Nephron progenitor cell (in vitro differentiated cells): ENCODE results near the gene MEIKIN.

ENCODE experiments used
- DNase-seq: peaks from one replicate; pipeline ENCODE4 v3.0.0; 2021
- H3K27ac Mint-ChIP-seq: 2 replicates; pipeline ENCODE4 v1.8.0; 2021; ENCODE audit warnings: mild to moderate bottlenecking, moderate library complexity, mixed read lengths
- H3K27me3 Mint-ChIP-seq: 2 replicates; pipeline ENCODE4 v1.8.0; 2021; ENCODE audit warnings: mild to moderate bottlenecking, low read depth, mixed read lengths; ENCODE audit not compliant: poor library complexity
- H3K36me3 Mint-ChIP-seq: 2 replicates; pipeline ENCODE4 v1.8.0; 2021; ENCODE audit warnings: low read depth, mixed read lengths
- H3K4me1 Mint-ChIP-seq: 2 replicates; pipeline ENCODE4 v1.8.0; 2021; ENCODE audit warnings: mixed read lengths
- H3K4me3 Mint-ChIP-seq: 2 replicates; pipeline ENCODE4 v1.8.0; 2021; ENCODE audit warnings: mild to moderate bottlenecking, moderate library complexity, mixed read lengths
- H3K9me3 Mint-ChIP-seq: 2 replicates; pipeline ENCODE4 v1.8.0; 2021; ENCODE audit warnings: mild to moderate bottlenecking, moderate library complexity, mixed read lengths
- TF ChIP-seq, protein P1 (sequence below): fragments of 200-600 bp; sonication (generic); IDR thresholded peaks from 2 replicates; pipeline ENCODE4 v1.5.0; 2021; ENCODE audit warnings: antibody characterized with exemption

MEIKIN gene

DNA sequence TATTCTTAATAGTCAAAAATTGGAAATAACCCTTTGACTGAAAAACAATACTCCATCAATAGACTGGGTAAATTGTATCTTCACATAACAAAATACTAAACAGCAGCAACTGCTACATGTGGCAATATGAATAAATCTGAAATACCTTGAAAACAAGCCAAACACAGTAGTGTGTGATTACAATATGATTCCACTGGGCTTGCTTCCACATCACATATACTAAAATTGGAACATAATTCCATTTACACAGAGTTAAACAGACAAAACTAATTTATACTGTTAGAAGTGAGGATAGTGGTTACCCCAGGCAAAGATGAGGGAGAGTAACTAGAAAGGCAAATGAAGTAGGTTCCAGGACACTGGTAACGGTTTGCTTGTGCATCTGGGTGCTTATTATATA, 169.0 kb downstream of the MEIKIN start:
- peaks cover 18% of the 10 kb centered on the region for H3K9me3 Mint-ChIP-seq
- peaks cover 21% of the 10 kb centered on the region for H3K36me3 Mint-ChIP-seq
- H3K4me1 Mint-ChIP-seq, result no peaks in the 10 kb centered on the region
- TF ChIP-seq, protein P1, sequence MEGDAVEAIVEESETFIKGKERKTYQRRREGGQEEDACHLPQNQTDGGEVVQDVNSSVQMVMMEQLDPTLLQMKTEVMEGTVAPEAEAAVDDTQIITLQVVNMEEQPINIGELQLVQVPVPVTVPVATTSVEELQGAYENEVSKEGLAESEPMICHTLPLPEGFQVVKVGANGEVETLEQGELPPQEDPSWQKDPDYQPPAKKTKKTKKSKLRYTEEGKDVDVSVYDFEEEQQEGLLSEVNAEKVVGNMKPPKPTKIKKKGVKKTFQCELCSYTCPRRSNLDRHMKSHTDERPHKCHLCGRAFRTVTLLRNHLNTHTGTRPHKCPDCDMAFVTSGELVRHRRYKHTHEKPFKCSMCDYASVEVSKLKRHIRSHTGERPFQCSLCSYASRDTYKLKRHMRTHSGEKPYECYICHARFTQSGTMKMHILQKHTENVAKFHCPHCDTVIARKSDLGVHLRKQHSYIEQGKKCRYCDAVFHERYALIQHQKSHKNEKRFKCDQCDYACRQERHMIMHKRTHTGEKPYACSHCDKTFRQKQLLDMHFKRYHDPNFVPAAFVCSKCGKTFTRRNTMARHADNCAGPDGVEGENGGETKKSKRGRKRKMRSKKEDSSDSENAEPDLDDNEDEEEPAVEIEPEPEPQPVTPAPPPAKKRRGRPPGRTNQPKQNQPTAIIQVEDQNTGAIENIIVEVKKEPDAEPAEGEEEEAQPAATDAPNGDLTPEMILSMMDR, result no peak
- no peak for DNase-seq
- H3K27ac Mint-ChIP-seq, result no peak overlapping the region
- no peak overlapping the region for H3K4me3 Mint-ChIP-seq
- H3K27me3 Mint-ChIP-seq, result no peaks in the 10 kb centered on the region

DNA sequence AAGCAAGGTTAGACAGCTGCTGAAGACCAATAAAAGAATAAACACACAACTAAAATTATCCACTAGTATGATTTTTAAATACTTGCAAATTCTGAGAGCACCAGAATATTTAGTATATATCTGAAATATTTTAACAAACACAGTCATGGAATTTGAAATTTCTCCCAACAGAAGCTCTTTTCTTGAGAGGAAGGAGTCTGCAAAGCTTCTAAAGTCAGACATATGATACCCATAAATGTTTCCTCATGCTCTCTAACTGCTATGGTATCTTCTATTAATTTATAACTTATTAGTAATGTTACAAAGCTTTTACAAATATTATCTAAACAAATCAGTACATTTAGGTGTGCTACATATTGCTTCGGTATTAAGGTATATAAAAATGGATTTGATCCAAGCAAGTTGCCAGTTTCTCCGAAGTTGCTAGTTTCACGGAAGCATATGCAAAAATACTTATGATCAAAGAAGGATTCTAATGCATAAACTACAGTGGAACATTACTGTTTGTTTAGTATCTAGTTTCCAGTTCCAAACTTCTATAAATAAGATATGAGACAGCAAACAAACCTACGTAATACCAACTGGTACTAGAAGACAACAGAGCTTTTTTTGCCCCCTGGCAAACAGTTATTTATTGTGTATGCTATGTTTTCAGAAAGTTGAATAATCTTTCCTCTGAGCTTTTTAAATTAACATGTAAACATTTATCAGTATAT, 170.7 kb downstream of the MEIKIN start:
- no peak for DNase-seq
- no peaks in the 10 kb centered on the region for H3K27me3 Mint-ChIP-seq
- no peak overlapping the region for H3K27ac Mint-ChIP-seq
- peaks cover 10% of the 10 kb centered on the region for H3K36me3 Mint-ChIP-seq
- TF ChIP-seq, protein P1, result no peak
- H3K9me3 Mint-ChIP-seq, result peaks cover 7% of the 10 kb centered on the region
- no peaks in the 10 kb centered on the region for H3K4me1 Mint-ChIP-seq
- H3K4me3 Mint-ChIP-seq, result no peak overlapping the region

DNA sequence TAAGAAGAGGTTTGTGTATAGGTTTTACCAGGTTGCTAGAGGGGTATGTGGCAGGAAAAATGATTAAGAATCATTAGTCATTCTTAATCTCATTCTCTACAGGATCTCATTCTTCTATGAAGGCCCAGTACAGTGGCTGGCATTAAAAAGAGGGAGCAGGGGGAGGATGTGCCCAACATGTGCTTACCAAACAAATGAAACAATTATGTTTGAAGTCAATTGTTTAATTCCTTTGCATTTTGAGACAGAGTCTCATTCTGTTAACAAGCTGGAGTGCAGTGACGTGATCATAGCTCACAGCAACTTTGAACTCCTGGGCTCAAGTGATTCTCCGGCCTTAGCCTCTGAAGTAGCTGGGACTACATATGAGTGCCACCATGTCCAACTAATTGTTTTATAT, 171.7 kb downstream of the MEIKIN start:
- H3K4me1 Mint-ChIP-seq, result no peaks in the 10 kb centered on the region
- H3K27ac Mint-ChIP-seq, result no peak overlapping the region
- DNase-seq, result no peak
- no peak overlapping the region for H3K4me3 Mint-ChIP-seq
- H3K36me3 Mint-ChIP-seq, result peaks cover 10% of the 10 kb centered on the region
- H3K9me3 Mint-ChIP-seq, result peaks cover 4% of the 10 kb centered on the region
- TF ChIP-seq, protein P1, result no peak
- H3K27me3 Mint-ChIP-seq, result no peaks in the 10 kb centered on the region

DNA sequence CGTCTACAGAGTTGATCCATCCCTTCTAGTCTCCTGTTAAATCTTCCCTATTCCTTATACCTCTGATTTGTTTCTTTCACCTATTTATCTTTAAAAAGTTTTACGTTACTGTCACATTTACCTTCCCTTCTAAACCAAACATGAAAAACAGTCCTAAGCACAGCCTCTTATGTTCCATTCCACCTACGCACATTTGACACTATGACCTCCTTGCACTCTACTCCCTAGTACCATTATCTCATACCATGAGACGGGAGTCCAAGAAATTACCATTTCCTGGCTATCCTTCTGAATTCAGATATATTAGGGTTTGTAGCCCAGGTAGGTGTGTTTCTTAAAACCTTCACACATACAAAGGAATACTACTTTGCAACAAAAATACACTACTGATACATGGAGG, 173.8 kb downstream of the MEIKIN start:
- H3K27ac Mint-ChIP-seq, result no peak overlapping the region
- no peaks in the 10 kb centered on the region for H3K4me1 Mint-ChIP-seq
- DNase-seq, result no peak
- peaks cover 5% of the 10 kb centered on the region for H3K9me3 Mint-ChIP-seq
- no peaks in the 10 kb centered on the region for H3K27me3 Mint-ChIP-seq
- TF ChIP-seq, protein P1, result no peak
- H3K36me3 Mint-ChIP-seq, result peaks cover 5% of the 10 kb centered on the region
- no peak overlapping the region for H3K4me3 Mint-ChIP-seq

DNA sequence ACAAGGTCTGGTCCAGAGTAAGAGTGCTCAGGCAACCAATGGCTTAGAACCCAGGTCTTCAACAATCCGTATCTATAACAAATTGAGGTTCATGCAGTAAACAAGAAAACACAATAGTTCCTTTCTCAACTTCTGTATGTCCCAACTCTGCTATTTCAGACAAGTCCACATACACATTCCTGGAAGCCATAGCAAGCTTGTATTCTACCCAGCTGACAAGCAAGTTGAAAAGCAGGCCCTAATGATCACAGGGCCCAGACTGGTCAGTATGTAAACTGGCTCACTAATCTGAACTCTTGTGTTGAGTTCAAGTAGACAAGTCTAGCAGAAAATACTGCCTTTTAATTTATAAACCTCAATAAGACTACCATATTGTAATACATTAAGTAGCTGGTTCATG, 175.5 kb downstream of the MEIKIN start:
- no peak for DNase-seq
- Mint-ChIP-seq H3K36me3 (peaks cover 22% of the 10 kb centered on the region), H3K4me1 (no peaks in the 10 kb centered on the region), H3K4me3 (no peak overlapping the region), H3K27ac (no peak overlapping the region), H3K27me3 (no peaks in the 10 kb centered on the region), H3K9me3 (peaks cover 19% of the 10 kb centered on the region)
- TF ChIP-seq, protein P1, result no peak

DNA sequence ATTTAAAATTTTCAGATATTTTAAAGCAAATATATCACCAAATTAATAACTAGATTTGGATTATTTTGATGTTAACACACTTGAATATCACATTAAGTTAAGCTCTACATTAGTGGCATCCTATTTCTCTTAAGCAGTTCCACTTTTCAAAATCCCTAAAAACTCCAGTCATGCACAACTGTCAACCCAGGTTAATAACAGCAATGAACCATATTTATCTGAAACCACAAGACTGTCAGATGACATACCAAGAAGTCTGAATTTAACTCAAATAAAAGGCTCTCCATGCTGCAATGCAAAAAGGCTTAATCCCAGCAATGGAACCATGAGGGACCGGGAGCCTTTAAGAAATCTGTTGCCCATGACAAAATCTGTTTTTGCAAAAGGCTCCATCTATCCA, 176.1 kb downstream of the MEIKIN start:
- Mint-ChIP-seq H3K36me3 (peaks cover 28% of the 10 kb centered on the region), H3K4me1 (no peaks in the 10 kb centered on the region), H3K27ac (no peak overlapping the region), H3K27me3 (no peaks in the 10 kb centered on the region), H3K9me3 (peaks cover 25% of the 10 kb centered on the region), H3K4me3 (no peak overlapping the region)
- TF ChIP-seq, protein P1, result no peak
- no peak for DNase-seq
